ENCODE results near the gene HDAC7. TPM values are rescaled to one million over a fixed set of nuclear protein-coding genes. Genes with fewer than 3 reads are reported as not detected.

HDAC7 gene
- total and polyA plus RNA-seq, 2 experiments from 2014 or later: 41.3 to 60.1 TPM

- TF ChIP-seq, protein P1, sequence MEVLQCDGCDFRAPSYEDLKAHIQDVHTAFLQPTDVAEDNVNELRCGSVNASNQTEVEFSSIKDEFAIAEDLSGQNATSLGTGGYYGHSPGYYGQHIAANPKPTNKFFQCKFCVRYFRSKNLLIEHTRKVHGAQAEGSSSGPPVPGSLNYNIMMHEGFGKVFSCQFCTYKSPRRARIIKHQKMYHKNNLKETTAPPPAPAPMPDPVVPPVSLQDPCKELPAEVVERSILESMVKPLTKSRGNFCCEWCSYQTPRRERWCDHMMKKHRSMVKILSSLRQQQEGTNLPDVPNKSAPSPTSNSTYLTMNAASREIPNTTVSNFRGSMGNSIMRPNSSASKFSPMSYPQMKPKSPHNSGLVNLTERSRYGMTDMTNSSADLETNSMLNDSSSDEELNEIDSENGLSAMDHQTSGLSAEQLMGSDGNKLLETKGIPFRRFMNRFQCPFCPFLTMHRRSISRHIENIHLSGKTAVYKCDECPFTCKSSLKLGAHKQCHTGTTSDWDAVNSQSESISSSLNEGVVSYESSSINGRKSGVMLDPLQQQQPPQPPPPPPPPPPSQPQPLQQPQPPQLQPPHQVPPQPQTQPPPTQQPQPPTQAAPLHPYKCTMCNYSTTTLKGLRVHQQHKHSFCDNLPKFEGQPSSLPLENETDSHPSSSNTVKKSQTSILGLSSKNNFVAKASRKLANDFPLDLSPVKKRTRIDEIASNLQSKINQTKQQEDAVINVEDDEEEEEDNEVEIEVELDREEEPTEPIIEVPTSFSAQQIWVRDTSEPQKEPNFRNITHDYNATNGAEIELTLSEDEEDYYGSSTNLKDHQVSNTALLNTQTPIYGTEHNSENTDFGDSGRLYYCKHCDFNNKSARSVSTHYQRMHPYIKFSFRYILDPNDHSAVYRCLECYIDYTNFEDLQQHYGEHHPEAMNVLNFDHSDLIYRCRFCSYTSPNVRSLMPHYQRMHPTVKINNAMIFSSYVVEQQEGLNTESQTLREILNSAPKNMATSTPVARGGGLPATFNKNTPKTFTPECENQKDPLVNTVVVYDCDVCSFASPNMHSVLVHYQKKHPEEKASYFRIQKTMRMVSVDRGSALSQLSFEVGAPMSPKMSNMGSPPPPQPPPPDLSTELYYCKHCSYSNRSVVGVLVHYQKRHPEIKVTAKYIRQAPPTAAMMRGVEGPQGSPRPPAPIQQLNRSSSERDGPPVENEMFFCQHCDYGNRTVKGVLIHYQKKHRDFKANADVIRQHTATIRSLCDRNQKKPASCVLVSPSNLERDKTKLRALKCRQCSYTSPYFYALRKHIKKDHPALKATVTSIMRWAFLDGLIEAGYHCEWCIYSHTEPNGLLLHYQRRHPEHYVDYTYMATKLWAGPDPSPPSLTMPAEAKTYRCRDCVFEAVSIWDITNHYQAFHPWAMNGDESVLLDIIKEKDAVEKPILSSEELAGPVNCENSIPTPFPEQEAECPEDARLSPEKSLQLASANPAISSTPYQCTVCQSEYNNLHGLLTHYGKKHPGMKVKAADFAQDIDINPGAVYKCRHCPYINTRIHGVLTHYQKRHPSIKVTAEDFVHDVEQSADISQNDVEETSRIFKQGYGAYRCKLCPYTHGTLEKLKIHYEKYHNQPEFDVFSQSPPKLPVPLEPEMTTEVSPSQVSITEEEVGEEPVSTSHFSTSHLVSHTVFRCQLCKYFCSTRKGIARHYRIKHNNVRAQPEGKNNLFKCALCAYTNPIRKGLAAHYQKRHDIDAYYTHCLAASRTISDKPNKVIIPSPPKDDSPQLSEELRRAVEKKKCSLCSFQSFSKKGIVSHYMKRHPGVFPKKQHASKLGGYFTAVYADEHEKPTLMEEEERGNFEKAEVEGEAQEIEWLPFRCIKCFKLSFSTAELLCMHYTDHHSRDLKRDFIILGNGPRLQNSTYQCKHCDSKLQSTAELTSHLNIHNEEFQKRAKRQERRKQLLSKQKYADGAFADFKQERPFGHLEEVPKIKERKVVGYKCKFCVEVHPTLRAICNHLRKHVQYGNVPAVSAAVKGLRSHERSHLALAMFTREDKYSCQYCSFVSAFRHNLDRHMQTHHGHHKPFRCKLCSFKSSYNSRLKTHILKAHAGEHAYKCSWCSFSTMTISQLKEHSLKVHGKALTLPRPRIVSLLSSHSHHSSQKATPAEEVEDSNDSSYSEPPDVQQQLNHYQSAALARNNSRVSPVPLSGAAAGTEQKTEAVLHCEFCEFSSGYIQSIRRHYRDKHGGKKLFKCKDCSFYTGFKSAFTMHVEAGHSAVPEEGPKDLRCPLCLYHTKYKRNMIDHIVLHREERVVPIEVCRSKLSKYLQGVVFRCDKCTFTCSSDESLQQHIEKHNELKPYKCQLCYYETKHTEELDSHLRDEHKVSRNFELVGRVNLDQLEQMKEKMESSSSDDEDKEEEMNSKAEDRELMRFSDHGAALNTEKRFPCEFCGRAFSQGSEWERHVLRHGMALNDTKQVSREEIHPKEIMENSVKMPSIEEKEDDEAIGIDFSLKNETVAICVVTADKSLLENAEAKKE (CRISPR knock-in tag; IDR thresholded peaks at IDR 0.05): no peak
These were observed 27.8 kb downstream of the HDAC7 start (continued) for GRCh38 chr12:47791874-47792273.

GRCh38 chr12:47791351-47791746 is 28.4 kb downstream of the HDAC7 start:
- peaks cover 10% of the 10 kb centered on the region for H3K27me3 Mint-ChIP-seq (ENCODE audit: insufficient read depth, low read depth, poor library complexity)
- H3F3A ChIP-seq (replicated peaks; ENCODE audit: low read depth): no peaks in the 10 kb centered on the region
- H3K79me2 ChIP-seq (replicated peaks; ENCODE audit: insufficient read depth): no peaks in the 10 kb centered on the region
- peaks cover 22% of the 10 kb centered on the region for H3K36me3 ChIP-seq (ENCODE audit: insufficient read depth)
- no peak overlapping the region for H3K4me3 ChIP-seq
- H3K4me1 ChIP-seq (ENCODE audit: insufficient read depth): no peaks in the 10 kb centered on the region
- H3K27ac ChIP-seq (ENCODE audit: low read depth): no peak overlapping the region
- H3K36me3 Mint-ChIP-seq (ENCODE audit: low read depth): peaks cover 74% of the 10 kb centered on the region
- TF ChIP-seq ZNF331 (CRISPR knock-in tag; IDR thresholded peaks at IDR 0.05; ENCODE audit: low read depth): no peak
- no peak for TF ChIP-seq ETS1 (IDR thresholded peaks at IDR 0.05)
- ATAC-seq (no peak), DNase-seq (ENCODE audit: low spot score) (no peak)
- no peaks in the 10 kb centered on the region; the same call in 2 of the 3 replicates for H3K4me1 Mint-ChIP-seq
- peaks cover 6% of the 10 kb centered on the region; the same call in 1 of the 2 replicates for H4K20me1 ChIP-seq (replicated peaks; ENCODE audit: insufficient read depth)
- no peaks in the 10 kb centered on the region; the same call in 2 of the 3 replicates for H3K9me3 Mint-ChIP-seq
- no peak overlapping the region for H3K27ac Mint-ChIP-seq
- H3K4me3 Mint-ChIP-seq: no peak overlapping the region
- no peaks in the 10 kb centered on the region for H3K9me2 ChIP-seq (ENCODE audit: insufficient read depth)
- no peaks in the 10 kb centered on the region for H3K27me3 ChIP-seq (ENCODE audit: insufficient read depth)
- H3K4me2 ChIP-seq: no peak overlapping the region
- H2AFZ ChIP-seq: no peak overlapping the region

Data from GM23338 (cell line).